Smooth muscle cell (in vitro differentiated cells): Measurements from ENCODE around the gene KRTAP3-2. TPM values are rescaled to one million over a fixed set of nuclear protein-coding genes. Genes with fewer than 3 reads are reported as not detected.

Experiments
- DNase-seq: peaks from one replicate; lab custom pipeline; 2025; ENCODE audit not compliant: unreplicated experiment; lab: John Stamatoyannopoulos, UW
- H2AFZ ChIP-seq: fragments of 200-600 bp; sonication (generic); 2 replicates; pipeline ENCODE4 v1.6.0; 2016; ENCODE audit warnings: antibody characterized with exemption, low read depth, mild to moderate bottlenecking
- H3F3A ChIP-seq: fragments of 200-600 bp; sonication (generic); 2 replicates; pipeline ENCODE4 v1.6.0; 2017; ENCODE audit warnings: antibody characterized with exemption, low read depth
- H3K27ac ChIP-seq: fragments of 200-600 bp; sonication (generic); 2 replicates; pipeline ENCODE4 v1.5.1; 2016; ENCODE audit warnings: low read depth, mild to moderate bottlenecking
- H3K27me3 ChIP-seq: fragments of 200-600 bp; sonication (generic); 2 replicates; pipeline ENCODE4 v1.6.1; 2016; ENCODE audit warnings: low read depth, mild to moderate bottlenecking
- H3K36me3 ChIP-seq: fragments of 200-600 bp; sonication (generic); 2 replicates; pipeline ENCODE4 v1.5.1; 2016; ENCODE audit warnings: low read depth
- H3K4me1 ChIP-seq: fragments of 200-600 bp; sonication (generic); 2 replicates; pipeline ENCODE4 v1.5.1; 2016; ENCODE audit warnings: low read depth
- H3K4me2 ChIP-seq: fragments of 200-600 bp; sonication (generic); 2 replicates; pipeline ENCODE4 v1.6.0; 2016; ENCODE audit warnings: mild to moderate bottlenecking
- H3K4me3 ChIP-seq: fragments of 200-600 bp; sonication (generic); 2 replicates; pipeline ENCODE4 v1.5.1; 2016; ENCODE audit warnings: mild to moderate bottlenecking
- H3K79me2 ChIP-seq: fragments of 200-600 bp; sonication (generic); 2 replicates; pipeline ENCODE4 v1.6.0; 2016; ENCODE audit warnings: low read depth, mild to moderate bottlenecking
- H3K9ac ChIP-seq: fragments of 200-600 bp; sonication (generic); 2 replicates; pipeline ENCODE4 v1.6.0; 2016; ENCODE audit warnings: low read depth
- H3K9me3 ChIP-seq: fragments of 200-600 bp; sonication (generic); replicated peaks from 2 replicates; pipeline ENCODE4 v1.5.1; 2016; ENCODE audit warnings: low read depth
- H4K20me1 ChIP-seq: fragments of 200-600 bp; sonication (generic); 2 replicates; pipeline ENCODE4 v1.6.0; 2016; ENCODE audit warnings: low read depth
- CTCF ChIP-seq: fragments of 200-600 bp; sonication (generic); IDR thresholded peaks from 2 replicates; pipeline ENCODE4 v1.5.1; 2017; ENCODE audit warnings: borderline replicate concordance, mild to moderate bottlenecking, antibody characterized with exemption; ENCODE audit not compliant: insufficient read depth, poor library complexity, severe bottlenecking
- WGBS: methylation state at CpG from one replicate; pipeline ENCODE4 v1.1.7; 2016; ENCODE audit warnings: low lambda C conversion rate; 5-methylcytosine and 5-hydroxymethylcytosine counted together
- polyA plus RNA-seq: library from polyadenylated mRNA; unstranded; fragments of >200 nt; fragmentation: Nextera tagmentation; extraction: Ambion mirVana; gene quantifications from 2 replicates; pipeline ENCODE4 v1.2.1, GENCODE V29; 2016
- total RNA-seq: library from RNA; depleted of rRNA; stranded (reverse); fragments of >200 nt; gene quantifications from 2 replicates; pipeline ENCODE4 v1.2.3, GENCODE V29; 2014

The KRTAP3-2 gene
- total and polyA plus RNA-seq, 2 experiments from 2014 or later, result not detected

- H3K4me3 ChIP-seq, result no peak overlapping the region
- H2AFZ ChIP-seq, result no peak overlapping the region
- H3K27ac ChIP-seq, result no peak overlapping the region
- H3F3A ChIP-seq, result no peaks in the 10 kb centered on the region
- no peaks in the 10 kb centered on the region for H3K79me2 ChIP-seq
- no peaks in the 10 kb centered on the region for H3K27me3 ChIP-seq
- no peak overlapping the region for H3K4me2 ChIP-seq
- DNase-seq, result no peak
- no peaks in the 10 kb centered on the region for H3K9me3 ChIP-seq
- no peaks in the 10 kb centered on the region for H4K20me1 ChIP-seq
- TF ChIP-seq CTCF, result no peak
- H3K4me1 ChIP-seq, result peaks cover 5% of the 10 kb centered on the region
- H3K9ac ChIP-seq, result no peak overlapping the region
- H3K36me3 ChIP-seq, result no peaks in the 10 kb centered on the region
Measured at GRCh38 chr17:41010441-41010840, 10.7 kb upstream of the KRTAP3-2 start.

- no peak for TF ChIP-seq CTCF
- peaks cover 5% of the 10 kb centered on the region for H3K4me1 ChIP-seq
- H2AFZ ChIP-seq, result no peak overlapping the region
- no peaks in the 10 kb centered on the region for H3K36me3 ChIP-seq
- no peak overlapping the region for H3K4me2 ChIP-seq
- no peaks in the 10 kb centered on the region for H3K27me3 ChIP-seq
- no peaks in the 10 kb centered on the region for H3K9me3 ChIP-seq
- H3K79me2 ChIP-seq, result no peaks in the 10 kb centered on the region
- H3K9ac ChIP-seq, result no peak overlapping the region
- no peak for DNase-seq
- H4K20me1 ChIP-seq, result no peaks in the 10 kb centered on the region
- 84% methylated on average over 1 of the region's 1 CpG for WGBS
- H3K4me3 ChIP-seq, result no peak overlapping the region
- no peaks in the 10 kb centered on the region for H3F3A ChIP-seq
- no peak overlapping the region for H3K27ac ChIP-seq
Measured at GRCh38 chr17:41009936-41010335, 10.2 kb upstream of the KRTAP3-2 start.

GRCh38 chr17:41009301-41009760 is 9.6 kb upstream of the KRTAP3-2 start:
- Histone ChIP-seq H3K79me2 (no peaks in the 10 kb centered on the region), H4K20me1 (no peaks in the 10 kb centered on the region), H3K27me3 (peaks cover 2% of the 10 kb centered on the region), H3K4me1 (peaks cover 5% of the 10 kb centered on the region), H3K9me3 (no peaks in the 10 kb centered on the region), H3F3A (no peaks in the 10 kb centered on the region), H3K9ac (no peak overlapping the region), H3K27ac (no peak overlapping the region), H3K4me2 (no peak overlapping the region), H3K4me3 (no peak overlapping the region), H3K36me3 (no peaks in the 10 kb centered on the region), H2AFZ (no peak overlapping the region)
- TF ChIP-seq CTCF, result no peak
- DNase-seq, result no peak
- WGBS, result 37% methylated on average over 4 of the region's 4 CpGs

- Histone ChIP-seq H3K9ac (no peak within 1 kb of the TSS), H3K79me2 (no peaks in the 10 kb centered on the region), H3K27ac (no peak within 1 kb of the TSS), H3K27me3 (peaks cover 4% of the 10 kb centered on the region), H4K20me1 (no peaks in the 10 kb centered on the region), H3F3A (no peaks in the 10 kb centered on the region), H3K4me2 (no peak within 1 kb of the TSS), H3K4me3 (no peak within 1 kb of the TSS), H2AFZ (no peak within 1 kb of the TSS), H3K9me3 (no peaks in the 10 kb centered on the region), H3K4me1 (peaks cover 5% of the 10 kb centered on the region), H3K36me3 (no peaks in the 10 kb centered on the region)
- no peak for TF ChIP-seq CTCF
- DNase-seq, result no peak
- 78% methylated on average over 8 of the region's 8 CpGs for WGBS
Measured at GRCh38 chr17:41008811-41009210, 9.1 kb upstream of the KRTAP3-2 start, which contains the start of gene KRTAP3-1. Gene KRTAP3-1 (minus strand): TSS chr17:41009128. CDS start chr17:41009074, 54 bp downstream.
